ENCODE data around the gene TMEM94. TPM values are rescaled to one million over a fixed set of nuclear protein-coding genes. Genes with fewer than 3 reads are reported as not detected.
A peak's percentile ranks its signal among the peaks of the same experiment; 100 is the strongest.

The TMEM94 gene
- total and polyA plus RNA-seq, 9 of the 15 experiments (the other 6 are each of a cell fraction or from before 2014, with no cell fraction given) = 0.35 to 48.1 (median 14.4) TPM

GRCh38 chr17:75487351-75488070, 31.1 kb downstream of the TMEM94 start (continued):
- TF ChIP-seq CHD7 (IDR thresholded peaks at IDR 0.05; ENCODE audit: low read depth, low read length) (no peak), E2F8 (IDR thresholded peaks at IDR 0.05; ENCODE audit: low read depth, partially characterized antibody) (no peak), HNRNPUL1 (IDR thresholded peaks at IDR 0.05; ENCODE audit: low read length) (no peak), TBP (optimal IDR thresholded peaks at IDR 0.05; ENCODE audit: low read depth, low read length) (no peak), NR3C1 (CRISPR knock-in tag; IDR thresholded peaks at IDR 0.05) (no peak), POLR3G (IDR thresholded peaks at IDR 0.05; ENCODE audit: extremely low read depth, insufficient read length, insufficient replicate concordance) (no peak), GABPA (tag; conservative IDR thresholded peaks at IDR 0.05; ENCODE audit: low read depth) (peak; percentile 35; the same call in 1 of the 2 replicates), ZNF707 (CRISPR knock-in tag; conservative IDR thresholded peaks at IDR 0.05) (no peak), MAX (CRISPR knock-in tag; IDR thresholded peaks at IDR 0.05) (peak; percentile 53; the same call in 1 of the 2 replicates), ARNT (IDR thresholded peaks at IDR 0.05) (no peak)
- TF ChIP-seq, protein P1, sequence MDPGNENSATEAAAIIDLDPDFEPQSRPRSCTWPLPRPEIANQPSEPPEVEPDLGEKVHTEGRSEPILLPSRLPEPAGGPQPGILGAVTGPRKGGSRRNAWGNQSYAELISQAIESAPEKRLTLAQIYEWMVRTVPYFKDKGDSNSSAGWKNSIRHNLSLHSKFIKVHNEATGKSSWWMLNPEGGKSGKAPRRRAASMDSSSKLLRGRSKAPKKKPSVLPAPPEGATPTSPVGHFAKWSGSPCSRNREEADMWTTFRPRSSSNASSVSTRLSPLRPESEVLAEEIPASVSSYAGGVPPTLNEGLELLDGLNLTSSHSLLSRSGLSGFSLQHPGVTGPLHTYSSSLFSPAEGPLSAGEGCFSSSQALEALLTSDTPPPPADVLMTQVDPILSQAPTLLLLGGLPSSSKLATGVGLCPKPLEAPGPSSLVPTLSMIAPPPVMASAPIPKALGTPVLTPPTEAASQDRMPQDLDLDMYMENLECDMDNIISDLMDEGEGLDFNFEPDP (CRISPR knock-in tag; IDR thresholded peaks at IDR 0.05) = 0 out of 2 replicates have a peak, but pooled peaks have one; percentile 14
